ENCODE data around the gene TOM1L1. TPM values are rescaled to one million over a fixed set of nuclear protein-coding genes. Genes with fewer than 3 reads are reported as not detected.

Gene TOM1L1
- total and polyA plus RNA-seq, 2 of the 8 experiments (the other 6 are each of a cell fraction or from before 2014, with no cell fraction given) = 47.0 to 60.8 TPM

DNA sequence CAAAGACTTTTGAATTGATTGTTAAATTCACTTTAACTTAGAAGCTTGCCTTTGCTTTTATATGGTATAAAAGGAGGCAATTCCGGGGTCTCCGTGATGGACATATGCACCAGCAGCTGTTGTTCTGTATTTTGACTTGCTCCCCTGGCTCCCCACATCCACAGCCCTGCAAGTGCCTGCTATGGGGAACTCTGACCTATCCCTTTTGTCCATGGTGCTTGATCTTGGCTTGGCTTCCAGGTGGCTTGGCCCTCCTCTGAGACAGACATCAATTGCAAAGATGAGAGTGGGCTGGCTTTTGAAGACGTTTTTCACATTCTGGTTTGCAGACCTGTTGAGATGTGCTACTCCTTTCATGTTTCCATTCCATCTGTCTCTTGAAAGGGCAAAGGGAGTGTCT lies 26.9 kb downstream of the TOM1L1 start (continued):
- TF ChIP-seq, protein P1, sequence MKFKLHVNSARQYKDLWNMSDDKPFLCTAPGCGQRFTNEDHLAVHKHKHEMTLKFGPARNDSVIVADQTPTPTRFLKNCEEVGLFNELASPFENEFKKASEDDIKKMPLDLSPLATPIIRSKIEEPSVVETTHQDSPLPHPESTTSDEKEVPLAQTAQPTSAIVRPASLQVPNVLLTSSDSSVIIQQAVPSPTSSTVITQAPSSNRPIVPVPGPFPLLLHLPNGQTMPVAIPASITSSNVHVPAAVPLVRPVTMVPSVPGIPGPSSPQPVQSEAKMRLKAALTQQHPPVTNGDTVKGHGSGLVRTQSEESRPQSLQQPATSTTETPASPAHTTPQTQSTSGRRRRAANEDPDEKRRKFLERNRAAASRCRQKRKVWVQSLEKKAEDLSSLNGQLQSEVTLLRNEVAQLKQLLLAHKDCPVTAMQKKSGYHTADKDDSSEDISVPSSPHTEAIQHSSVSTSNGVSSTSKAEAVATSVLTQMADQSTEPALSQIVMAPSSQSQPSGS (IDR thresholded peaks at IDR 0.05; ENCODE audit: low read length) = no peak
- TF ChIP-seq, protein P2, sequence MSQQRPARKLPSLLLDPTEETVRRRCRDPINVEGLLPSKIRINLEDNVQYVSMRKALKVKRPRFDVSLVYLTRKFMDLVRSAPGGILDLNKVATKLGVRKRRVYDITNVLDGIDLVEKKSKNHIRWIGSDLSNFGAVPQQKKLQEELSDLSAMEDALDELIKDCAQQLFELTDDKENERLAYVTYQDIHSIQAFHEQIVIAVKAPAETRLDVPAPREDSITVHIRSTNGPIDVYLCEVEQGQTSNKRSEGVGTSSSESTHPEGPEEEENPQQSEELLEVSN (IDR thresholded peaks at IDR 0.05) = no peak
